ENCODE data around the gene ANKRD28.

The ANKRD28 gene

DNA sequence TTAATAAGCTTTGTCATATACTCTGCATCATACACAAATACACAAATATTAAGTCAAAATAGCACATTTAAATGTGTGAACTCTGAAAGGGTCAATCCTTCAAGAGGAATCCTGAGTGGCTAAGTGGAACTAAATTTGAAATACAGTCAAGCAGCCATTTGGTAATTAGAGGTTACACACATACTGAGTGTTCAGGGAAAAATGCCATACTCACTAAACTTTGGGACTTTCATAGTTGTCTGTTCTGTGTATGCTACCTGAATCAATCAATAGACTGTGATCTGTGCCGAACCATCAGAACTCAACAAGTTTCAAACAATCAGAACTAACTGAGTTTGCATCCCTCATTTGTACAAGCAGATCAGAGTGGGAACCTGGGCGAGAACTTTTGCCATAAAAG, 15.3 kb downstream of the ANKRD28 start:
- H3K9me3 ChIP-seq (ENCODE audit: control insufficient read depth, low read length) = no peaks in the 10 kb centered on the region
- H3K18ac ChIP-seq (ENCODE audit: low read depth in 1 of 2, low read length in 2 of 2) = no peak overlapping the region
- H2BK12ac ChIP-seq (ENCODE audit: low read length in 2 of 2) = no peak overlapping the region
- no peak overlapping the region for H3K4ac ChIP-seq (ENCODE audit: low read depth in 1 of 2, low read length in 2 of 2)
- 99% methylated on average over 2 of the region's 2 CpGs for WGBS
- peaks cover 0 to 75% of the 10 kb centered on the region in 2 experiments for H3K36me3 ChIP-seq (ENCODE audit: control insufficient read depth in 1 of 2, insufficient read depth in 2 of 2, low read depth in 1 of 2, low read length in 2 of 2)
- peaks cover 1% of the 10 kb centered on the region for H3K79me1 ChIP-seq (replicated peaks; ENCODE audit: low read length, poor library complexity, severe bottlenecking)
- H3K27ac ChIP-seq (ENCODE audit: low read length, poor library complexity, severe bottlenecking) = peak overlapping the region; percentile 4
- H3K23ac ChIP-seq (ENCODE audit: low read length in 2 of 2) = no peak overlapping the region
- H2AK5ac ChIP-seq (ENCODE audit: low read length, severe bottlenecking) = no peak overlapping the region
- H2BK120ac ChIP-seq (ENCODE audit: low read depth, low read length) = no peak overlapping the region
- H3K14ac ChIP-seq (ENCODE audit: low read length in 2 of 2) = no peak overlapping the region
- peak overlapping the region in 1 of 2 experiments; percentile 45 for H3K4me3 ChIP-seq (ENCODE audit: insufficient read depth in 1 of 2, low read depth in 1 of 2, low read length in 2 of 2)
- H3K4me2 ChIP-seq (ENCODE audit: low read length, poor library complexity, severe bottlenecking) = no peak overlapping the region
- H2BK5ac ChIP-seq (ENCODE audit: low read depth, low read length, poor library complexity, severe bottlenecking) = no peak overlapping the region
- H2AFZ ChIP-seq (ENCODE audit: low read depth, low read length) = no peak overlapping the region
- no peaks in the 10 kb centered on the region for H3K27me3 ChIP-seq (ENCODE audit: control insufficient read depth in 1 of 2, insufficient read depth in 1 of 2, low read length in 2 of 2)
- H3K4me1 ChIP-seq (ENCODE audit: control insufficient read depth, insufficient read depth, low read depth, low read length) = no peaks in the 10 kb centered on the region
- no peak overlapping the region for H4K8ac ChIP-seq (ENCODE audit: low read length)
- no peak overlapping the region for H2BK15ac ChIP-seq (ENCODE audit: low read depth, poor library complexity, severe bottlenecking)
- H3K9ac ChIP-seq (ENCODE audit: low read length) = peak overlapping the region; percentile 84
- no peak for DNase-seq
- H4K91ac ChIP-seq (ENCODE audit: low read length) = no peak overlapping the region

DNA sequence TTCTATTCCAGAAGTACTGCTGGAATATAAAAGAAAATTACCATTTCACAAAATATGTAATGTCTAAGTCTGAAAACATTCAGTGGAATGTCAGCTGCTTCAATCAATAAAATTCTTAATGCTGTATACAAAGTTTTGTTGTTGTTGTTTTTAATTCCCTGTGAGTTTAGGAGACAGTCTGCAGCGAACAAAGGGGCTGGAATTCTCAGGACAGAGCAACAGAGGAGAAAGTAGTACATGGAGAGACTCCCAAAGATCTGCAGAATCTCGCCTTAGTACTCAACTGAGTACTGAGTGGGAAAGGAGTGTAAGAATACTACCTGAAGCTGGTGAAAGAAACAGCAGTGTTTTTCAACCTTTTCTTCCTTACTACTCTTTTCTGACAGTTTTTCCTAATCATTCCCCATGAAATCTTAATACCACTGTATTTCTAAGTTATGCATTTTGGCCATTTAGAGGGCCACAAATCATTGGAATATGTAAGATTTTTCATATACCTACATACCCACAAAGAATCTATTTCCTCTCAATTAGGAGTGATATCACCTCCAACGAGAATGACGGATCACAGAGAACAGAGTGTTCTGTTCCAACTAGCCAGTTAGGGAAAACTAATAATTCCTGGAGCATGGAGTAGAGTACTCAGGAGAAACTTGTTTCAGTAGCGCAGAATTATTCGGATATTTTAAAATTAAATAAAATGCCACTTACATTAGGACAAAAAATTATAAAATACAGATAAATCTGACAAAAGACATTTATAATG, 16.0 kb downstream of the ANKRD28 start:
- Histone ChIP-seq H2AK5ac (ENCODE audit: low read length, severe bottlenecking) (no peak overlapping the region), H3K23ac (ENCODE audit: low read length in 2 of 2) (no peak overlapping the region), H4K8ac (ENCODE audit: low read length) (no peak overlapping the region), H3K27ac (ENCODE audit: low read length, poor library complexity, severe bottlenecking) (peak overlapping the region; percentile 68), H3K4me2 (ENCODE audit: low read length, poor library complexity, severe bottlenecking) (peak overlapping the region; percentile 23), H3K4me1 (ENCODE audit: control insufficient read depth, insufficient read depth, low read depth, low read length) (no peaks in the 10 kb centered on the region), H2AFZ (ENCODE audit: low read depth, low read length) (no peak overlapping the region), H2BK5ac (ENCODE audit: low read depth, low read length, poor library complexity, severe bottlenecking) (no peak overlapping the region), H3K14ac (ENCODE audit: low read length in 2 of 2) (no peak overlapping the region), H2BK15ac (ENCODE audit: low read depth, poor library complexity, severe bottlenecking) (no peak overlapping the region), H2BK120ac (ENCODE audit: low read depth, low read length) (no peak overlapping the region), H3K79me1 (replicated peaks; ENCODE audit: low read length, poor library complexity, severe bottlenecking) (peaks cover 1% of the 10 kb centered on the region), H3K27me3 (ENCODE audit: control insufficient read depth in 1 of 2, insufficient read depth in 1 of 2, low read length in 2 of 2) (no peaks in the 10 kb centered on the region), H3K36me3 (ENCODE audit: control insufficient read depth in 1 of 2, insufficient read depth in 2 of 2, low read depth in 1 of 2, low read length in 2 of 2) (peaks cover 0 to 73% of the 10 kb centered on the region in 2 experiments), H4K91ac (ENCODE audit: low read length) (no peak overlapping the region), H3K4me3 (ENCODE audit: insufficient read depth in 1 of 2, low read depth in 1 of 2, low read length in 2 of 2) (peak overlapping the region in 1 of 2 experiments; percentile 22), H3K18ac (ENCODE audit: low read depth in 1 of 2, low read length in 2 of 2) (peak overlapping the region in 1 of 2 experiments; percentile 62), H3K9me3 (ENCODE audit: control insufficient read depth, low read length) (no peaks in the 10 kb centered on the region), H3K9ac (ENCODE audit: low read length) (peak overlapping the region; percentile 84), H3K4ac (ENCODE audit: low read depth in 1 of 2, low read length in 2 of 2) (no peak overlapping the region), H2BK12ac (ENCODE audit: low read length in 2 of 2) (no peak overlapping the region)
- WGBS = 90% methylated on average over 3 of the region's 6 CpGs
- DNase-seq = no peak

DNA sequence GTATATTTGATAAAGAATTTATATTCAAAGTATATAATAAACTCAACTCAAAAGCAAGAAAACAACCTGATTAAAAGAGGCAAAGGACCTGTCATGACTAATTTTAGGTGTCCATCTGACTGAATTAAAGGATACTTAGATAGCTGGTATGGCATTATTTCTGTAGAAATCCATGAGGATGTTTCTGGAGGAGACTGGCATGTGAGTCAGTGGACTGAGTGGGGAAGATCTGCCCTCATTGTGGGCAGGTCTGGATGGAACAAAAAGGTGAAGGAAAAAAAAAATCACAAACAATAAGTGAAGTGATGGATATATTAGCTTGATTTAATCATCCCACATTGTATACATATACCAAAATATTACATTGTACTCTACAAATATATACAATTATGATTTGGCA, 16.6 kb downstream of the ANKRD28 start:
- H4K8ac ChIP-seq (ENCODE audit: low read length) = no peak overlapping the region
- H3K27ac ChIP-seq (ENCODE audit: low read length, poor library complexity, severe bottlenecking) = no peak overlapping the region
- no peak overlapping the region for H2AFZ ChIP-seq (ENCODE audit: low read depth, low read length)
- H3K9me3 ChIP-seq (ENCODE audit: control insufficient read depth, low read length) = no peaks in the 10 kb centered on the region
- peak overlapping the region; percentile 84 for H3K9ac ChIP-seq (ENCODE audit: low read length)
- DNase-seq = no peak
- no peak overlapping the region for H2BK15ac ChIP-seq (ENCODE audit: low read depth, poor library complexity, severe bottlenecking)
- H3K4me1 ChIP-seq (ENCODE audit: control insufficient read depth, insufficient read depth, low read depth, low read length) = no peaks in the 10 kb centered on the region
- H3K18ac ChIP-seq (ENCODE audit: low read depth in 1 of 2, low read length in 2 of 2) = no peak overlapping the region
- H3K14ac ChIP-seq (ENCODE audit: low read length in 2 of 2) = no peak overlapping the region
- H2BK12ac ChIP-seq (ENCODE audit: low read length in 2 of 2) = no peak overlapping the region
- no peak overlapping the region for H2BK5ac ChIP-seq (ENCODE audit: low read depth, low read length, poor library complexity, severe bottlenecking)
- peaks cover 1% of the 10 kb centered on the region for H3K79me1 ChIP-seq (replicated peaks; ENCODE audit: low read length, poor library complexity, severe bottlenecking)
- H3K23ac ChIP-seq (ENCODE audit: low read length in 2 of 2) = no peak overlapping the region
- no peak overlapping the region for H2BK120ac ChIP-seq (ENCODE audit: low read depth, low read length)
- H3K27me3 ChIP-seq (ENCODE audit: control insufficient read depth in 1 of 2, insufficient read depth in 1 of 2, low read length in 2 of 2) = no peaks in the 10 kb centered on the region
- no peak overlapping the region for H2AK5ac ChIP-seq (ENCODE audit: low read length, severe bottlenecking)
- peaks cover 0 to 73% of the 10 kb centered on the region in 2 experiments for H3K36me3 ChIP-seq (ENCODE audit: control insufficient read depth in 1 of 2, insufficient read depth in 2 of 2, low read depth in 1 of 2, low read length in 2 of 2)
- peak overlapping the region in 1 of 2 experiments; percentile 22 for H3K4me3 ChIP-seq (ENCODE audit: insufficient read depth in 1 of 2, low read depth in 1 of 2, low read length in 2 of 2)
- H3K4ac ChIP-seq (ENCODE audit: low read depth in 1 of 2, low read length in 2 of 2) = no peak overlapping the region
- H3K4me2 ChIP-seq (ENCODE audit: low read length, poor library complexity, severe bottlenecking) = no peak overlapping the region
- no peak overlapping the region for H4K91ac ChIP-seq (ENCODE audit: low read length)

DNA sequence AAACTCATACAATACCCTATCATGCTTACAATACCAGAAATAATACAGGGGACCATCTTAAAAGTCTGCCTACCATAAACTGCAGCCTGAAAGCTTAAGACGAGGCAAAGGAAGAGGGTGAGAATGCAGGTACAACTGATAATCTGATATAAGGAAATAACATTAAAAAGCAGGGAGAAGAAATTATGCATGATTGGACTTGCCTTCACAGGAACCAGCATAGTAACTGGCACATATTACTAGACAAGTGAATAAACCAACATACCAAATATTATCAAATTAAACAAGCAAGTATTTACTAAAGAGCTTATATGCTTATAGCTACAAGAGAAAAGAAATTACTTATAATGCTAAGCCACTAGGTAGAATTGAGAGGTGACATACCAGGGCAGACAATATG, 18.7 kb downstream of the ANKRD28 start:
- Histone ChIP-seq H3K79me1 (replicated peaks; ENCODE audit: low read length, poor library complexity, severe bottlenecking) (peaks cover 3% of the 10 kb centered on the region), H3K4me3 (ENCODE audit: insufficient read depth in 1 of 2, low read depth in 1 of 2, low read length in 2 of 2) (no peak overlapping the region), H3K27ac (ENCODE audit: low read length, poor library complexity, severe bottlenecking) (no peak overlapping the region), H4K91ac (ENCODE audit: low read length) (no peak overlapping the region), H2BK15ac (ENCODE audit: low read depth, poor library complexity, severe bottlenecking) (no peak overlapping the region), H2AFZ (ENCODE audit: low read depth, low read length) (no peak overlapping the region), H3K4ac (ENCODE audit: low read depth in 1 of 2, low read length in 2 of 2) (no peak overlapping the region), H3K4me2 (ENCODE audit: low read length, poor library complexity, severe bottlenecking) (no peak overlapping the region), H3K4me1 (ENCODE audit: control insufficient read depth, insufficient read depth, low read depth, low read length) (no peaks in the 10 kb centered on the region), H2BK120ac (ENCODE audit: low read depth, low read length) (no peak overlapping the region), H2AK5ac (ENCODE audit: low read length, severe bottlenecking) (no peak overlapping the region), H3K9ac (ENCODE audit: low read length) (no peak overlapping the region), H3K27me3 (ENCODE audit: control insufficient read depth in 1 of 2, insufficient read depth in 1 of 2, low read length in 2 of 2) (no peaks in the 10 kb centered on the region), H3K23ac (ENCODE audit: low read length in 2 of 2) (no peak overlapping the region), H3K9me3 (ENCODE audit: control insufficient read depth, low read length) (no peaks in the 10 kb centered on the region), H4K8ac (ENCODE audit: low read length) (no peak overlapping the region), H3K36me3 (ENCODE audit: control insufficient read depth in 1 of 2, insufficient read depth in 2 of 2, low read depth in 1 of 2, low read length in 2 of 2) (peaks cover 0 to 72% of the 10 kb centered on the region in 2 experiments), H2BK12ac (ENCODE audit: low read length in 2 of 2) (no peak overlapping the region), H2BK5ac (ENCODE audit: low read depth, low read length, poor library complexity, severe bottlenecking) (no peak overlapping the region), H3K14ac (ENCODE audit: low read length in 2 of 2) (no peak overlapping the region), H3K18ac (ENCODE audit: low read depth in 1 of 2, low read length in 2 of 2) (no peak overlapping the region)
- DNase-seq = no peak
- WGBS = 100% methylated on average over 1 of the region's 1 CpG

All from mesenchymal stem cell (in vitro differentiated cells and primary cell).